Measurements from ENCODE around the gene PDSS2.

DNA sequence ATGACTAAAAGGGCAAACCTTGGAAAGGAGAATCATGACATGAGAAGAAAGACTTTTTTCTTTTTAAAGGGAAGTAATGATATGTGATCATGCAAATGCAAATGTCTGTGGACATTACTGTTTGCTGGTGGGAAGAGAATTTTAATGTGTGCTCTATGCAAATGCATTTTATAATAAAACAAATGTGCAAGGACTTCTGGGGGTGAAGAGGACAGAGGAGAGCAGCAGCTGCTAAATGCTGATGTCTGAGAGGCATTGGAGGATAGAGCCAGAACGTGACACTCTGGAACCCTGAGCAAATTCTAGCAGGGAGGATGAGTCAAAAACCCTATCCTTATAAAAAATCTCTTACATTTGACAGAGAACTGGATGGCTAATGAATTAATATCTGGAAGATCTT, 274.9 kb downstream of the PDSS2 start:
- TF ChIP-seq, protein P1, sequence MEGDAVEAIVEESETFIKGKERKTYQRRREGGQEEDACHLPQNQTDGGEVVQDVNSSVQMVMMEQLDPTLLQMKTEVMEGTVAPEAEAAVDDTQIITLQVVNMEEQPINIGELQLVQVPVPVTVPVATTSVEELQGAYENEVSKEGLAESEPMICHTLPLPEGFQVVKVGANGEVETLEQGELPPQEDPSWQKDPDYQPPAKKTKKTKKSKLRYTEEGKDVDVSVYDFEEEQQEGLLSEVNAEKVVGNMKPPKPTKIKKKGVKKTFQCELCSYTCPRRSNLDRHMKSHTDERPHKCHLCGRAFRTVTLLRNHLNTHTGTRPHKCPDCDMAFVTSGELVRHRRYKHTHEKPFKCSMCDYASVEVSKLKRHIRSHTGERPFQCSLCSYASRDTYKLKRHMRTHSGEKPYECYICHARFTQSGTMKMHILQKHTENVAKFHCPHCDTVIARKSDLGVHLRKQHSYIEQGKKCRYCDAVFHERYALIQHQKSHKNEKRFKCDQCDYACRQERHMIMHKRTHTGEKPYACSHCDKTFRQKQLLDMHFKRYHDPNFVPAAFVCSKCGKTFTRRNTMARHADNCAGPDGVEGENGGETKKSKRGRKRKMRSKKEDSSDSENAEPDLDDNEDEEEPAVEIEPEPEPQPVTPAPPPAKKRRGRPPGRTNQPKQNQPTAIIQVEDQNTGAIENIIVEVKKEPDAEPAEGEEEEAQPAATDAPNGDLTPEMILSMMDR (IDR thresholded peaks at IDR 0.05): no peak
- no peak for TF ChIP-seq ZFX (IDR thresholded peaks at IDR 0.05; ENCODE audit: borderline replicate concordance)

All from 22Rv1 (cell line).